NCI-H2196 (cell line): ENCODE data around the gene TRABD2B.

Source experiments
- DNase-seq: peaks from one replicate; lab custom pipeline; 2025; ENCODE audit not compliant: unreplicated experiment; lab: John Stamatoyannopoulos, UW

TRABD2B gene

GRCh38 chr1:47855230-47855629 lies 142.0 kb downstream of the TRABD2B start:
- DNase-seq = no peak

GRCh38 chr1:47854552-47855144 lies 142.5 kb downstream of the TRABD2B start:
- no peak for DNase-seq

GRCh38 chr1:47853852-47854251 lies 143.3 kb downstream of the TRABD2B start:
- DNase-seq = no peak

GRCh38 chr1:47853059-47853458 lies 144.1 kb downstream of the TRABD2B start:
- no peak for DNase-seq

- no peak for DNase-seq
Measured at GRCh38 chr1:47852006-47852718, 145.0 kb downstream of the TRABD2B start.

- no peak for DNase-seq
Measured at GRCh38 chr1:47850451-47850850, 146.7 kb downstream of the TRABD2B start.

GRCh38 chr1:47849591-47850261 lies 147.5 kb downstream of the TRABD2B start:
- DNase-seq = no peak

- no peak for DNase-seq
Measured at GRCh38 chr1:47849005-47849521, 148.1 kb downstream of the TRABD2B start.

GRCh38 chr1:47847763-47848162 lies 149.4 kb downstream of the TRABD2B start:
- no peak for DNase-seq

GRCh38 chr1:47844558-47844955 lies 152.6 kb downstream of the TRABD2B start:
- no peak for DNase-seq

- no peak for DNase-seq
Measured at GRCh38 chr1:47843781-47844557, 153.2 kb downstream of the TRABD2B start.

GRCh38 chr1:47843059-47843458 lies 154.1 kb downstream of the TRABD2B start:
- DNase-seq = no peak

- no peak for DNase-seq
Measured at GRCh38 chr1:47842228-47842919, 154.8 kb downstream of the TRABD2B start.

- no peak for DNase-seq
Measured at GRCh38 chr1:47841356-47841755, 155.8 kb downstream of the TRABD2B start.

GRCh38 chr1:47840393-47841190 lies 156.6 kb downstream of the TRABD2B start:
- DNase-seq = no peak

- no peak for DNase-seq
Measured at GRCh38 chr1:47839433-47839760, 157.8 kb downstream of the TRABD2B start.

- no peak for DNase-seq
Measured at GRCh38 chr1:47838562-47839432, 158.4 kb downstream of the TRABD2B start.

GRCh38 chr1:47837866-47838561 lies 159.2 kb downstream of the TRABD2B start:
- no peak for DNase-seq
